ENCODE data around the gene SLC35E1. TPM values are rescaled to one million over a fixed set of nuclear protein-coding genes. Genes with fewer than 3 reads are reported as not detected.
A peak's percentile ranks its signal among the peaks of the same experiment; 100 is the strongest.

The SLC35E1 gene
- total and polyA plus RNA-seq, 2 of the 4 experiments (the other 2 are of a cell fraction): 22.6 to 38.0 TPM

- WGBS, 2 experiments (ENCODE audit: extremely low coverage in 2 of 2, insufficient read length in 1 of 2): 85% methylated on average over 3 of the region's 12 CpGs; no CpG with 5 or more reads in 1 of the 2 experiments
- TF ChIP-seq, protein P1, sequence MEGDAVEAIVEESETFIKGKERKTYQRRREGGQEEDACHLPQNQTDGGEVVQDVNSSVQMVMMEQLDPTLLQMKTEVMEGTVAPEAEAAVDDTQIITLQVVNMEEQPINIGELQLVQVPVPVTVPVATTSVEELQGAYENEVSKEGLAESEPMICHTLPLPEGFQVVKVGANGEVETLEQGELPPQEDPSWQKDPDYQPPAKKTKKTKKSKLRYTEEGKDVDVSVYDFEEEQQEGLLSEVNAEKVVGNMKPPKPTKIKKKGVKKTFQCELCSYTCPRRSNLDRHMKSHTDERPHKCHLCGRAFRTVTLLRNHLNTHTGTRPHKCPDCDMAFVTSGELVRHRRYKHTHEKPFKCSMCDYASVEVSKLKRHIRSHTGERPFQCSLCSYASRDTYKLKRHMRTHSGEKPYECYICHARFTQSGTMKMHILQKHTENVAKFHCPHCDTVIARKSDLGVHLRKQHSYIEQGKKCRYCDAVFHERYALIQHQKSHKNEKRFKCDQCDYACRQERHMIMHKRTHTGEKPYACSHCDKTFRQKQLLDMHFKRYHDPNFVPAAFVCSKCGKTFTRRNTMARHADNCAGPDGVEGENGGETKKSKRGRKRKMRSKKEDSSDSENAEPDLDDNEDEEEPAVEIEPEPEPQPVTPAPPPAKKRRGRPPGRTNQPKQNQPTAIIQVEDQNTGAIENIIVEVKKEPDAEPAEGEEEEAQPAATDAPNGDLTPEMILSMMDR (conservative IDR thresholded peaks at IDR 0.05; ENCODE audit: low read depth, low read length): no peak
- TF ChIP-seq CEBPB (IDR thresholded peaks at IDR 0.05; ENCODE audit: low read depth, low read length) (no peak), MXI1 (IDR thresholded peaks at IDR 0.05; ENCODE audit: borderline replicate concordance, low read depth, low read length) (no peak)
- TF ChIP-seq, protein P2, sequence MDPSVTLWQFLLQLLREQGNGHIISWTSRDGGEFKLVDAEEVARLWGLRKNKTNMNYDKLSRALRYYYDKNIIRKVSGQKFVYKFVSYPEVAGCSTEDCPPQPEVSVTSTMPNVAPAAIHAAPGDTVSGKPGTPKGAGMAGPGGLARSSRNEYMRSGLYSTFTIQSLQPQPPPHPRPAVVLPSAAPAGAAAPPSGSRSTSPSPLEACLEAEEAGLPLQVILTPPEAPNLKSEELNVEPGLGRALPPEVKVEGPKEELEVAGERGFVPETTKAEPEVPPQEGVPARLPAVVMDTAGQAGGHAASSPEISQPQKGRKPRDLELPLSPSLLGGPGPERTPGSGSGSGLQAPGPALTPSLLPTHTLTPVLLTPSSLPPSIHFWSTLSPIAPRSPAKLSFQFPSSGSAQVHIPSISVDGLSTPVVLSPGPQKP (IDR thresholded peaks at IDR 0.05; ENCODE audit: borderline replicate concordance, low read depth, low read length): no peak
- H3K27me3 ChIP-seq (ENCODE audit: control insufficient read depth, insufficient read depth, low read length): no peaks in the 10 kb centered on the region
- H2BK5ac ChIP-seq (ENCODE audit: low read depth, low read length, poor library complexity, severe bottlenecking): no peak overlapping the region
- no peak overlapping the region for H3K23ac ChIP-seq (ENCODE audit: low read depth, low read length)
- no TSS peak for BruUV-seq (replicated peaks)
- dilution Hi-C loops (cut with HindIII; ENCODE audit: low sequenced_read_pairs, unreplicated experiment): no loop called here
- no peaks in the 10 kb centered on the region for H3K9me3 ChIP-seq (ENCODE audit: control insufficient read depth, insufficient read depth, low read length)
- peaks cover 36% of the 10 kb centered on the region for H3K9me1 ChIP-seq (ENCODE audit: insufficient read depth, low read length)
- H2AK5ac ChIP-seq (ENCODE audit: low read depth, low read length): no peak overlapping the region
- no peak overlapping the region for H3K56ac ChIP-seq (ENCODE audit: extremely low read depth, insufficient read depth, low read length)
- no peak for DNase-seq
- ChIA-PET CTCF (no interaction called here), POLR2A (ENCODE audit: unreplicated experiment) (no interaction called here)
- no peak overlapping the region for H3K4me3 ChIP-seq (ENCODE audit: insufficient read depth, low read depth, low read length)
- no peak for ATAC-seq (ENCODE audit: low read depth)
- H3K4me1 ChIP-seq (ENCODE audit: control insufficient read depth, insufficient read depth, low read length): peaks cover 16% of the 10 kb centered on the region
- no peak overlapping the region for H2AFZ ChIP-seq (replicated peaks; ENCODE audit: low read length, poor library complexity)
- H3K14ac ChIP-seq (replicated peaks; ENCODE audit: low read depth, low read length): no peak overlapping the region
- H3K9ac ChIP-seq (ENCODE audit: low read depth, low read length): no peak overlapping the region
- H3K27ac ChIP-seq (ENCODE audit: insufficient read depth, low read length): no peak overlapping the region
- peaks cover 40 to 89% of the 10 kb centered on the region in 2 experiments for H3K79me1 ChIP-seq (ENCODE audit: low read depth in 1 of 2, low read length in 2 of 2)
- H4K20me1 ChIP-seq (ENCODE audit: insufficient read depth, low read length): peaks cover 94% of the 10 kb centered on the region
- no peak overlapping the region for H2BK120ac ChIP-seq (ENCODE audit: low read depth, low read length)
- no peak overlapping the region for H2BK20ac ChIP-seq (ENCODE audit: low read depth, low read length)
- H4K5ac ChIP-seq (ENCODE audit: low read depth, low read length): no peak overlapping the region
- in situ Hi-C loops (cut with MboI; ENCODE audit: low sequenced_read_pairs): loop anchor here (5.0 kb wide), 1 partner anchor 46 kb away; the partner anchor contains the start of gene MED26
- H2BK15ac ChIP-seq (ENCODE audit: low read depth, low read length): no peak overlapping the region; the same call in 2 of the 3 replicates
- H3K36me3 ChIP-seq (ENCODE audit: control insufficient read depth, insufficient read depth, low read length): peaks cover 18% of the 10 kb centered on the region
- no peak overlapping the region for H3K4me2 ChIP-seq (ENCODE audit: low read depth, low read length)
- no peak overlapping the region for H4K91ac ChIP-seq (ENCODE audit: insufficient read depth, low read depth, low read length)
- intact Hi-C loops (cut with micrococcal nuclease): no loop called here
- H4K8ac ChIP-seq (ENCODE audit: low read depth in 2 of 2, low read length in 2 of 2): no peak overlapping the region
- no peak overlapping the region for H3K18ac ChIP-seq (ENCODE audit: low read depth, low read length)
- no peak overlapping the region for H3K4ac ChIP-seq (ENCODE audit: low read depth, low read length)
- H2AK9ac ChIP-seq (replicated peaks; ENCODE audit: low read depth, low read length, poor library complexity): peak overlapping the region; percentile 29
These were observed 9.1 kb upstream of the SLC35E1 start for GRCh38 chr19:16581145-16581970.

Data from IMR-90 (cell line).